NB4 (cell line): ENCODE data around the gene NFIA.

Experiments used
- CTCF ChIP-seq: IDR thresholded peaks from one replicate; pipeline ENCODE4 v1.5.1; 2012; ENCODE audit warnings: low read depth, low read length
- MYC ChIP-seq: IDR thresholded peaks from 2 replicates; pipeline ENCODE4 v1.6.1; 2011; ENCODE audit warnings: low read depth, low read length
- POLR2A ChIP-seq: IDR thresholded peaks from 2 replicates; pipeline ENCODE4 v1.6.1; 2011; ENCODE audit warnings: mild to moderate bottlenecking; ENCODE audit not compliant: insufficient read length; ENCODE audit errors: extremely low read depth
- TF ChIP-seq, protein P1 (sequence below): IDR thresholded peaks from 2 replicates; pipeline ENCODE4 v1.6.1; 2011; ENCODE audit warnings: low read depth, low read length

DNA sequence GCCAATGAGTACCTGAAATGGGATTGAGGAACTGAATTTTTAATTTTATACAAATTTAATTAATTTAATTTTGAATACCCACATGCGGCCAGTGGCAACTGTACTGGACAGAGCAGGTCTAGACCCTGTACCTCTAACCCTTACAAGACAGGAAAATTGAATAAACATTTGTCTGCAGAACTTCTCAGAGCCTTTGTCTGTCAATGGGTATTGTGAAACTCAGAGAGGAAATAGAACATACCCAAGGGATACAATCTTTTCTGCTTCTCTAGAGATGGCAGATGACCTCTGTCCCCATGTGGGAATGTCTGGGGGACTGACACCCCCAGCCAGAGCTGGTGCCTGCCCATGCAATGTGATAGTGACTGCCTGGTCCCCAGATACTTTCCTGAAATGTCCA is 421.9 kb downstream of the NFIA start:
- no peak for TF ChIP-seq CTCF
- no peak for TF ChIP-seq POLR2A
- TF ChIP-seq, protein P1, sequence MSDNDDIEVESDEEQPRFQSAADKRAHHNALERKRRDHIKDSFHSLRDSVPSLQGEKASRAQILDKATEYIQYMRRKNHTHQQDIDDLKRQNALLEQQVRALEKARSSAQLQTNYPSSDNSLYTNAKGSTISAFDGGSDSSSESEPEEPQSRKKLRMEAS, result no peak
- TF ChIP-seq MYC, result no peak
